NCI-H2107 treated with DMSO at 0.1 percent for 48 hours (cell line): ENCODE measurements around the gene RAPGEF1.

Experiments
- DNase-seq: peaks from one replicate; lab custom pipeline; 2025; ENCODE audit not compliant: unreplicated experiment; lab: John Stamatoyannopoulos, UW

Gene RAPGEF1

DNA sequence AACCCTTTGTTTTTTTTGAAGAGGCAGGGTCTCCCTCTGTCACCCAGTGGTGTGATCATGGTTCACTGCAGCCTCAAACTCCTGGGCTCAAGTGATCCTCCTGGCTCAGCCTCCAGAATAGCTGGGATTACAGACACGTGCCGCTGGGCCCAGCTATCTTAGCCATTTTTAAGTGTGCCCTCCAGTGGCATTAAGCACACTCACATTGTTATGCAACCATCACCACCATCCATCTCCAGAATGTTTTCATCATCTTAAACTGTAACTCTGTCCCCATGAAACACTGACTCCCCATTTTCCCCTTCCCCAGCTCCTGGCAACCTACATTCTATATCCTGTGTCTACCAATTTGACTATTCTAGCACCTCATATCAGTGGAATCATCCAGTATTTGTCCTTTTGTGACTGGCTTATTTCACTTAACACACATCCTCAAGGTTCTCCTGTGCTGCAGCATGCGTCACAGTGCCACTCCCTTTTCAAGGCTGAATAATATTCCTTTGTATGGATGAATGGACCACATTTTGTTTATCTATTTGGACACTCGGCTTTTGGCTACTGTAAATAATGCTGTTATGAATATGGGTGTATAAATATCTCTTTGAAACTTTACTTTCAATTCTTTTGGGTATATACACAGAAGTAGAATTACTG lies 12.5 kb upstream of the RAPGEF1 start:
- DNase-seq = no peak

DNA sequence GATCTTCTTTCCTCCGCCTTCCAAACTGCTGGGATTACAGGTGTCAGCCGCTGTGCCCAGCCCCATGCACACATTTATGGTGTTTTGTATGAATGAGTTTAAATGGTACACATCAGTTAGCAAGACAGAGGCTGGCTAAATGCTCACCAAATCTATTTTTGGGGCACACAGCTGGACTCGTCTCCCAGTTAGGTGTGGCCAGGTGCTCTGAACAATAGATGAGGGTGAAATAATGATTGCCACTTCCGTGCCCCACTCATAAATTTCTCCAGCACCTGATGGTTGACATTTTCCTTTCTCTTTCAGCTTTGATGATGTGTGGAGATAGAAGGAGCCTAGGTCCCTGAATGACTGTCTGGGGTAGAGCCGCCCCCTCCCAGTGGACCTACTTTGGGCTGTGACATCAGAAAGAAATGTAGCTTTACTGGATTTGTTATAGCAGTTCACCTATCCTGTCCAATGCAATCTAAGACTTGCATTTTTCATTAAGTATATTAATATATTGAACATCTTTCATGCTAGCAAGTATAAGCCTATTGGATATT lies 8.6 kb upstream of the RAPGEF1 start:
- no peak for DNase-seq

DNA sequence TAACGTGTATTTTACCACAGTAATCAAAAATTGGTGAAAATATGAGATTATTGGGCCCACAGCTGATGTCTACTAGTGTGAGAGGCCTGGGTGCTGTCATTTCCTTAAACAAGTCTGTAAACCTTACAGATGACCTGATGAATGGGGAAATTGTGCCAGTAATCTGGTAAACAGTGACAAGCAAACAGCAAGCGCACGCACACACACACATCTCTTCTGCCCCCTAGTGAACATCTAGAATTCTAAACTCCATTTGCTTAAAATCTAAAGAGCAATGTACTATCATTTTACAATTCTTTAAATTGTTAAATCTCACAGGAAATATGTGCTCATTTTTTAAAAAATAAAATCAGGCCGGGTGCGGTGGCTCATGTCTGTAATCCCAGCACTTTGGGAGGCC lies 7.5 kb upstream of the RAPGEF1 start:
- DNase-seq = peak; percentile 70

DNA sequence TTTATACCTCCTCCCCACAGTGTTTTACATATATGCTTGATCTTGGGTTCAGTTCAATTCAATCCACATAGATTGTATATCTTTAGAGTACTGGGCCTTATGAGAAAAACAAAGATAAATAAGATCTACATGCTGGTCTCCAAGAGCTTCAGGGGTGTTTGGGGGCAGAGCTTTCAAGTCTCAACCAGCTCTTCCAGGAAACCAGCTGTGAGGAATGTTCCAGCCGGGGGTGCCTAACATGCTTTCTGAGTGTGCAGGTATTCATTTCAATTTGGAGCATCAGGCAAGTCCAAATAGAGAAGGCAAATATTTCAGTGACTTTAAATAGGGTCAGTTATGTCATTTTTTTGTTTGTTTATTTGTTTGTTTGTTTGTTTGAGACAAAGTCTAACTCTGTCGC lies 5.7 kb upstream of the RAPGEF1 start:
- no peak for DNase-seq

- DNase-seq = no peak
These were observed 4.9 kb upstream of the RAPGEF1 start for GRCh38 chr9:131744720-131745201.

DNA sequence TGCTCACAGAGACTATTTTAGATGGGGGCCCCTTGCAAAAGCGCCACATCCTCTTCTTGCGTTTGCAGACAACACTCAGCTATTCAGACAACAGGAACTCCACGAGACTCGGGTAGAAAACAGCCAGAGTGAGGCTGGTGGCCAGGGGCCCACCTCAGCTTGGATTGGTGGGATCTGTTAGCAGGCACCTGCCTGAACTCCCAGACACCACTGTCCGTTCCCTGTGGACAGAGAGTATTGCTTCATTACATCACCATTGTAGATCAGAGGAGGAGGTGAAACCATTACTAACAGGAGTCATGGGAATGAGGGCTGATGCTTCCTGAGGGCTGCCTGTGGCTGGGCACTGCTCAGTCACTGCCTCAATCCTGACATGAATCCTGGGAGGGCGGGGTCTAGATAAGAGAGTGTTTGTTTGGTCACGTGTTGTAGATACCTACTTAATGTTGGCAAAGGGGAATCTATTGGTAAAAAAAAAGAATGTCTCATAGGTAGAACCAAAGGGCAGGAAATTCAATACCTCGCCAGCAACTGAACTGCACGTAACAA lies 4.4 kb upstream of the RAPGEF1 start:
- no peak for DNase-seq

GRCh38 chr9:131743501-131743900 lies 3.6 kb upstream of the RAPGEF1 start:
- DNase-seq = no peak

DNA sequence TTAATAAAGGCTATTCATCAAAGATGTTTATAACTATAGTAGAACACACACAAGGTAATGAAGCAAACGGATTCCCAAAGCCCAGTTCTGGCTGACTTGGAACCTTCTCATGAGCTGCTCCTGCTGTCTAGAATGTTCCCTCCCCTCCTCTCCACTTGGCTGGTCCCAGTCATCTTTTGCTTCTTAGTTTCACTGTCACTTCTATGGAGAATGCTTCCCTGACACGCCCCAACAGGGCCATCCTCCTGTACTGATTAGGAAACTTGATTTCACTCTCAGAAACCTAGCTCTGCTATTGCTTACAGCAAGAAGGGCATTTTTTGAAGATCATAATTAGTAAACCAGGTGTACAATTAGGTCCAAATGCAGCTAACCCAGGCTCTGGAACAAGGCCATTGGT lies 3.2 kb upstream of the RAPGEF1 start:
- DNase-seq = no peak

- no peak for DNase-seq
These were observed 1.0 kb upstream of the RAPGEF1 start for GRCh38 chr9:131740898-131741297.

GRCh38 chr9:131739133-131739958 lies 530 bp downstream of the RAPGEF1 start:
- no peak for DNase-seq

GRCh38 chr9:131738293-131739132 lies 1.4 kb downstream of the RAPGEF1 start:
- no peak for DNase-seq

DNA sequence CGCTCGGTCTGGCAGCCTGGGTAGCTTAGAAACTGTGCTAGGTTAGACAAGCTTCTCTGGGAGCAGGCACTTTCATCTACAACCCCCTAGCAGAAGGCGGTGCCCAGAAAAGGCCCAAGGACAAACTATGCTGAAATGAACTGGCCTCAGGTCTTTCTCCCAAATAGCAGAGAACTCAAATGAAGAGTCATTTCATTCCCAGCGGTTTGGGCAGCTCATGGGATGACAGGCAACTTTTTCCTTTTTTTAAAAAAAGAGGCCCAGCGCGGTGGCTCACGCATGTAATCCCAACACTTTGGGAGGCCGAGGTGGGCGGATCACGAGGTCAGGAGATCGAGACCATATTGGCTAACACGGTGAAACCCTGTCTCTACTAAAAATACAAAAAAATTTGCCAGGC lies 2.5 kb downstream of the RAPGEF1 start:
- DNase-seq = no peak

DNA sequence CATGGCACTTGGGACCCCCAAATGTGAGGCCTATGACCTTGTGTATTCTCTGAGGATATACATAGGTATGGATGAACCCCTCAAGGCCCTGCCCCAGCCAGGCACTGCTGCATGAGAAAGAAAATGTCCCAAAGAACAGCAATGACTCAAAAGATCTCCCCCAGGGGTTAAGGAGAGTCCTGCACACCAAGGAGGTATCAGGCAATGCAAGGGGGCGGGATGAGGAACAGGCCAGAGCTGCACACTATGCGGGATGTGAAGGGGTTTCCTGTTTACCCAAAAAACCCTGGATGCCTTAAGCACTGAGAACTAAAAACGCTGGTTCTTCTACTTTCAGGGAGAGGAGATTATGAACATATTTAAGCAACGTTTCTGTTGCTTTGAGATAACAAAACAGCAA lies 3.4 kb downstream of the RAPGEF1 start:
- no peak for DNase-seq

DNA sequence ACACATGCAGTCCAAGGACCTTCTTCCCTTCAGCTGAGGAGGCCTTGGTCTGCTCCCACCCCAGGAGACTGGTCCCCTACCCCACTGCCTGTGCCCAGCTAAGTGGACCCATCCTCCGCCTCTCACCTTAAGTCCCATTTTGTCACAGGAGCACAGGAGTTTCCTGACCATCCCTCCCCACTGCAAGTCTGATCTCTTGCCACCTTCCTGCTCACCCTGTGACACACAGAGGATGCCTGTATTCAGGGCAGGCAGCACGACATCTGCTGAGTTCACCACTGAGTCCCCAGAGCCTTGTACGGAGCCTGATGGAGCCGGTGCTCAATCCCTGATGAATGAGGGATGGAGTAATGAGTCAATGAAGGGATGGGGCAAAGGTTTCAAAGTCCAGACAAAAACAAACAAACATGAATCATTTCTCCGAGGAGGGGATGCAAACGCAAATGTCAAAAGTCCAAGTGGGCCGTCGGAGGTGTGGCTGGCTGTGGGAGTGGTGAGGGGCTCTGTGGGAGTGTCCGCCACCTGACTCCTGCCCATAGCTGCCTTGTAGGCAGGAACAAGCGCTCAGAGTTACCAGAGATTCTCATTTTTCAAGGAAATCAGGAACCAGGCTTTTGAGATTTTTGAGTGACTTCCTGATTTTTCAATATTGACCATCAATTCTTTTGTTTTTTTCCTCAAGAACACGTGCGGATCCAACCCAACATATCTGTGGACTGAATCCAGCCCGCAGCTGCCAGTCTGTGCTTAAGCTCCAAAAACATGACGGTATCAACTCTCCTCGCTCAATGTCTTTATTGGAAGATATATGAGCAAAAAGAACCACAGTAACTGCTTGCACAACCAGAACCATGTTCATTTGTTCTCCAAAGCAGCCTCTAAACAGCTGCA lies 4.4 kb downstream of the RAPGEF1 start:
- no peak for DNase-seq

GRCh38 chr9:131734781-131735180 lies 5.1 kb downstream of the RAPGEF1 start:
- DNase-seq = no peak

DNA sequence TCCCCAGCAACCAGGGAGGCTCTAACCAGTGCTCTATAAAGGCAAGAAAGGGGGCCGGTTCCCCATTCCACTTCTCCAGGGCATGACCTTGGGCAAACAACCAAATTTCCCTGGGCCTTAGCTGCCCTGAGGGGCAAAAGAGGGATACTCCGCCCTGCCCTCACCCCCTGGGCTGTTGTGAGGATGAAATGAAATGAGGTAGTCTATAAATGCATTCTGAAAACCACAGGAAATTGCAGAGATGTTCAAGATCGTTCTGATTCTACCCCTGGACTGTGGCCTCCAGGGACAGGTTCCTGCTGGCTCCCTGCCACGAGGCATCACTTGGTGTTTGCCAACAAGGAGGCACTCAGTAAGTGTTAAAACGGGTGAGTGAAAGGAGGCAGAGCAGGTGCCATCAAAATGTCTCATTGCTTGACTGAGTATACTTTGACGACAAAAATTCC lies 5.7 kb downstream of the RAPGEF1 start:
- no peak for DNase-seq

GRCh38 chr9:131733541-131734061 lies 6.3 kb downstream of the RAPGEF1 start:
- no peak for DNase-seq

- no peak for DNase-seq
These were observed 7.1 kb downstream of the RAPGEF1 start for GRCh38 chr9:131732636-131733289.

- DNase-seq = peak; percentile 25
These were observed 7.8 kb downstream of the RAPGEF1 start for GRCh38 chr9:131732061-131732526.
